ENCODE measurements around the gene NUDC. TPM values are rescaled to one million over a fixed set of nuclear protein-coding genes. Genes with fewer than 3 reads are reported as not detected.

Gene NUDC
- total and polyA plus RNA-seq, 2 of the 13 experiments (the other 11 are each of a cell fraction or from before 2014, with no cell fraction given): 34.7 to 104 TPM

DNA sequence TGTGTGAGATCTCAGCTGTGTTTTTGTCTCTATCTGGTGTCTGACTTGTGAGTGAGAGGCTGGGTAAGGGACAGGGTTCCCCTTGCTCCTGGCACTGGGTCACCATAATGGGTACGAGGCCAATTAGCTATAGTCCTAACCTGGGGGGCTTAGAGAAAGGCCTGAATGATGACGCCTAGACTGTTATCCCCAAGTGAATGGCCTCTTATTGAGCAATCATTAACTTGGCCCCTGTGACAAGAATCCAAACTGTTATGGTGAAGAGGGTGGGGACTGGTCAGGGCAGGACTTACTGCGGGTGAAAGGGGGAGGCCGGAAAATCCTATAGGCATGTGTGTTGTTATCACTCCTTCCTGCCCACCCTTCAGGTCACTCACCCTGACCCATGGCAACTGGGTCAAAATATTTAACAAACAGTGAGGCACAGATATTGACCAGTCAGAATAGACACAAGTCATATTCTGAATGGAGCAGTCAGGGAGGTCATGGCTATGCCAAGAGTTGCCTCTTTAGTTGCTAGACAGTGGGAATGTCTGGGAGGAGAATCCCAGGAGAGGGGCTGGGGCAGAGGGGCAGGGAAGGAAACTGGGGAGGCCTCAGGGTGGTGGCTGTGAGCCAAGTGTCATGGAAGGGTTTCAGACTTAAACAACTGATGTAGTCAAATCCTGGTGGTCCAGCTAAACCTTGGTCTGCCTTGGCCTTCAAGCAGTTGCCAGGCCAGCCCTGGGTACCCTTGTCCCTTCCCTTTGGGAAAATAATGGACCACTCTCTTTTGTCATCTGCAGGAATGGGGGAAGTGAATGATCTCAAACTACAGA, 11.0 kb upstream of the NUDC start (continued):
- TF ChIP-seq SMARCE1 (IDR thresholded peaks at IDR 0.05; ENCODE audit: borderline replicate concordance) (no peak), ELF4 (CRISPR knock-in tag; IDR thresholded peaks at IDR 0.05; ENCODE audit: borderline replicate concordance) (no peak), ZBTB34 (CRISPR knock-in tag; IDR thresholded peaks at IDR 0.05) (peak; percentile 94), XRCC5 (optimal IDR thresholded peaks at IDR 0.05; ENCODE audit: low read length) (no peak), ZNF720 (CRISPR knock-in tag; IDR thresholded peaks at IDR 0.05) (no peak), REST (IDR thresholded peaks at IDR 0.05; ENCODE audit: borderline replicate concordance in 1 of 2, low read depth in 1 of 2, low read length in 2 of 2) (peak in 1 of 2 experiments; percentile 65; a peak in 1 of 4 replicates), ATRX (CRISPR knock-in tag; IDR thresholded peaks at IDR 0.05; ENCODE audit: borderline replicate concordance) (no peak), ZNF558 (CRISPR knock-in tag; IDR thresholded peaks at IDR 0.05; ENCODE audit: borderline replicate concordance) (no peak; the same call in 1 of the 2 replicates), NAIF1 (CRISPR knock-in tag; IDR thresholded peaks at IDR 0.05; ENCODE audit: borderline replicate concordance) (no peak), ZNF709 (CRISPR knock-in tag; IDR thresholded peaks at IDR 0.05) (no peak), HMG20A (CRISPR knock-in tag; IDR thresholded peaks at IDR 0.05; ENCODE audit: borderline replicate concordance) (peak; percentile 74; the same call in 1 of the 2 replicates), BCL6 (CRISPR knock-in tag; IDR thresholded peaks at IDR 0.05) (peak; percentile 95), HNF4G (IDR thresholded peaks at IDR 0.05; ENCODE audit: borderline replicate concordance, low read depth, low read length) (peak; percentile 41; the same call in 1 of the 2 replicates), HNF4G (CRISPR knock-in tag; IDR thresholded peaks at IDR 0.05; ENCODE audit: borderline replicate concordance, low read depth) (peak; percentile 73), ZNF12 (CRISPR knock-in tag; IDR thresholded peaks at IDR 0.05) (peak; percentile 72; the same call in 1 of the 2 replicates), NFE2L2 (IDR thresholded peaks at IDR 0.05; ENCODE audit: low read length) (no peak)
- TF ChIP-seq, protein P1, sequence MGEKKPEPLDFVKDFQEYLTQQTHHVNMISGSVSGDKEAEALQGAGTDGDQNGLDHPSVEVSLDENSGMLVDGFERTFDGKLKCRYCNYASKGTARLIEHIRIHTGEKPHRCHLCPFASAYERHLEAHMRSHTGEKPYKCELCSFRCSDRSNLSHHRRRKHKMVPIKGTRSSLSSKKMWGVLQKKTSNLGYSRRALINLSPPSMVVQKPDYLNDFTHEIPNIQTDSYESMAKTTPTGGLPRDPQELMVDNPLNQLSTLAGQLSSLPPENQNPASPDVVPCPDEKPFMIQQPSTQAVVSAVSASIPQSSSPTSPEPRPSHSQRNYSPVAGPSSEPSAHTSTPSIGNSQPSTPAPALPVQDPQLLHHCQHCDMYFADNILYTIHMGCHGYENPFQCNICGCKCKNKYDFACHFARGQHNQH (CRISPR knock-in tag; IDR thresholded peaks at IDR 0.05): peak; percentile 82; the same call in 1 of the 2 replicates
- TF ChIP-seq, protein P2, sequence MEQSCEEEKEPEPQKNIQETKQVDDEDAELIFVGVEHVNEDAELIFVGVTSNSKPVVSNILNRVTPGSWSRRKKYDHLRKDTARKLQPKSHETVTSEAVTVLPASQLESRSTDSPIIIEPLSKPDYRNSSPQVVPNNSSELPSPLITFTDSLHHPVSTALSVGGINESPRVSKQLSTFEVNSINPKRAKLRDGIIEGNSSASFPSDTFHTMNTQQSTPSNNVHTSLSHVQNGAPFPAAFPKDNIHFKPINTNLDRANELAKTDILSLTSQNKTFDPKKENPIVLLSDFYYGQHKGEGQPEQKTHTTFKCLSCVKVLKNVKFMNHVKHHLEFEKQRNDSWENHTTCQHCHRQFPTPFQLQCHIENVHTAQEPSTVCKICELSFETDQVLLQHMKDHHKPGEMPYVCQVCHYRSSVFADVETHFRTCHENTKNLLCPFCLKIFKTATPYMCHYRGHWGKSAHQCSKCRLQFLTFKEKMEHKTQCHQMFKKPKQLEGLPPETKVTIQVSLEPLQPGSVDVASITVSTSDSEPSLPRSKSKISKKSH (CRISPR knock-in tag; IDR thresholded peaks at IDR 0.05; ENCODE audit: borderline replicate concordance): no peak
- TF ChIP-seq, protein P3, sequence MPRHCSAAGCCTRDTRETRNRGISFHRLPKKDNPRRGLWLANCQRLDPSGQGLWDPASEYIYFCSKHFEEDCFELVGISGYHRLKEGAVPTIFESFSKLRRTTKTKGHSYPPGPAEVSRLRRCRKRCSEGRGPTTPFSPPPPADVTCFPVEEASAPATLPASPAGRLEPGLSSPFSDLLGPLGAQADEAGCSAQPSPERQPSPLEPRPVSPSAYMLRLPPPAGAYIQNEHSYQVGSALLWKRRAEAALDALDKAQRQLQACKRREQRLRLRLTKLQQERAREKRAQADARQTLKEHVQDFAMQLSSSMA (CRISPR knock-in tag; IDR thresholded peaks at IDR 0.05): no peak

Measured in HepG2 (cell line).